Adipose tissue (tissue), 3 donors: ENCODE results near the gene MCAM. TPM values are rescaled to one million over a fixed set of nuclear protein-coding genes. Genes with fewer than 3 reads are reported as not detected.

Experiments
- H3K27ac ChIP-seq: one replicate; pipeline ENCODE4 v1.5.1; 2013; ENCODE audit warnings: low read depth, low read length
- WGBS, 3 donors: extraction: QIAGEN DNeasy Blood & Tissue Kit; methylation state at CpG; one replicate each; pipeline ENCODE4 v1.1.7; 2013; 5-methylcytosine and 5-hydroxymethylcytosine counted together
- polyA plus RNA-seq, 3 donors: library from polyadenylated mRNA; stranded (reverse); fragments of 200-250 nt; gene quantifications; one replicate each; pipeline ENCODE4 v1.2.3, GENCODE V29; 2013
- donor health status: healthy with polysubstance abuse.
- donor health status: Bipolar disorder and iron deficiency.
- donor health status: healthy.

Gene MCAM
- polyA plus RNA-seq, 3 donors = 45.3 to 517 (median 120) TPM

GRCh38 chr11:119293461-119293860 lies 23.5 kb downstream of the MCAM start:
- H3K27ac ChIP-seq = no peak overlapping the region
- 95 to 99% (median 96%) methylated on average over 3 of the region's 3 CpGs for WGBS, 3 donors

- H3K27ac ChIP-seq = no peak overlapping the region
- WGBS, 3 donors = 98 to 100% (median 98%) methylated on average over 10 of the region's 10 CpGs
These were observed 25.9 kb downstream of the MCAM start for GRCh38 chr11:119290894-119291497.

GRCh38 chr11:119288219-119288618 lies 28.7 kb downstream of the MCAM start:
- no peak overlapping the region for H3K27ac ChIP-seq
- 89 to 99% (median 92%) methylated on average over 3 of the region's 3 CpGs for WGBS, 3 donors

GRCh38 chr11:119285431-119285830 lies 31.5 kb downstream of the MCAM start:
- no peak overlapping the region for H3K27ac ChIP-seq
- WGBS, 3 donors = 93 to 99% (median 97%) methylated on average over 9 of the region's 9 CpGs

GRCh38 chr11:119284344-119285157 lies 32.4 kb downstream of the MCAM start:
- H3K27ac ChIP-seq = no peak overlapping the region
- WGBS, 3 donors = 63 to 75% (median 68%) methylated on average over 9 of the region's 9 CpGs

- WGBS, 3 donors = 71 to 93% (median 74%) methylated on average over 7 of the region's 7 CpGs
These were observed 34.4 kb downstream of the MCAM start for GRCh38 chr11:119282495-119282894.

GRCh38 chr11:119277660-119278059 lies 39.3 kb downstream of the MCAM start:
- WGBS, 3 donors = 95 to 99% (median 96%) methylated on average over 1 of the region's 1 CpG

More at GRCh38 chr11:119282495-119282894, 34.4 kb downstream of the MCAM start:
- no peak overlapping the region for H3K27ac ChIP-seq

GRCh38 chr11:119273721-119274120 lies 43.2 kb downstream of the MCAM start:
- 89 to 95% (median 90%) methylated on average over 6 of the region's 6 CpGs for WGBS, 3 donors
- no peak overlapping the region for H3K27ac ChIP-seq

More at GRCh38 chr11:119277660-119278059, 39.3 kb downstream of the MCAM start:
- H3K27ac ChIP-seq = no peak overlapping the region

- 83 to 92% (median 87%) methylated on average over 5 of the region's 5 CpGs for WGBS, 3 donors
- H3K27ac ChIP-seq = no peak overlapping the region
These were observed 49.3 kb downstream of the MCAM start for GRCh38 chr11:119267645-119268044.

- WGBS, 3 donors = 74 to 86% (median 75%) methylated on average over 7 of the region's 7 CpGs
- H3K27ac ChIP-seq = no peak overlapping the region
These were observed 50.2 kb downstream of the MCAM start for GRCh38 chr11:119266517-119267255.

GRCh38 chr11:119266063-119266462 lies 50.9 kb downstream of the MCAM start:
- no peak overlapping the region for H3K27ac ChIP-seq
- WGBS, 3 donors = 64 to 95% (median 80%) methylated on average over 3 of the region's 3 CpGs

- 14 to 39% (median 21%) methylated on average over 3 of the region's 3 CpGs for WGBS, 3 donors
- no peak overlapping the region for H3K27ac ChIP-seq
These were observed 53.5 kb downstream of the MCAM start for GRCh38 chr11:119263352-119263940.

- H3K27ac ChIP-seq = no peak overlapping the region
- 43 to 75% (median 44%) methylated on average over 5 of the region's 5 CpGs for WGBS, 3 donors
These were observed 54.1 kb downstream of the MCAM start for GRCh38 chr11:119262668-119263351.

- WGBS, 3 donors = 47 to 72% (median 68%) methylated on average over 3 of the region's 3 CpGs
- H3K27ac ChIP-seq = no peak overlapping the region
These were observed 57.9 kb downstream of the MCAM start for GRCh38 chr11:119258983-119259382.

Other genes with a start within 250 kb of the MCAM start
- 10 to 100 TPM; 20.5 to 35.2 (median 30.7) TPM for gene VPS11, start 249.3 kb downstream of the MCAM start, polyA plus RNA-seq
- gene HMBS, start 232.2 kb downstream of the MCAM start, polyA plus RNA-seq = 10 to 100 TPM; 13.7 to 23.3 (median 14.7) TPM
- gene DPAGT1, start 215.3 kb downstream of the MCAM start, polyA plus RNA-seq = 10 to 100 TPM; 20.0 to 28.9 (median 24.0) TPM
- 1 to 10 TPM; 3.1 to 6.7 (median 5.2) TPM for gene C2CD2L, start 209.8 kb downstream of the MCAM start, polyA plus RNA-seq
- 10 to 100 TPM in 1 of 3 donors, 1 to 10 TPM in 2; 9.1 to 15.4 (median 9.7) TPM for gene HINFP, start 195.6 kb downstream of the MCAM start, polyA plus RNA-seq
- gene ABCG4, start 168.1 kb downstream of the MCAM start, polyA plus RNA-seq = under 1 TPM; 0.01 to 0.34 (median 0.06) TPM
- gene NLRX1, start 148.4 kb downstream of the MCAM start, polyA plus RNA-seq = 10 to 100 TPM in 2 of 3 donors, 1 to 10 TPM in 1; 7.1 to 15.4 (median 10.3) TPM
- under 1 TPM; 0.17 to 0.27 (median 0.22) TPM for gene NHERF4, start 131.7 kb downstream of the MCAM start, polyA plus RNA-seq
- 1 to 10 TPM; 1.7 to 7.3 (median 5.8) TPM for gene CBL, start 110.8 kb downstream of the MCAM start, polyA plus RNA-seq
- 10 to 100 TPM in 2 of 3 donors, 1 to 10 TPM in 1; 8.8 to 16.3 (median 11.1) TPM for gene RNF26, start 17.4 kb upstream of the MCAM start, polyA plus RNA-seq
- 10 to 100 TPM; 13.1 to 45.3 (median 26.5) TPM for gene C1QTNF5, start 23.8 kb upstream of the MCAM start, polyA plus RNA-seq
- under 1 TPM in 2 of 3 donors, not detected in 1; 0.03 to 0.11 TPM for gene MFRP, start 29.6 kb upstream of the MCAM start, polyA plus RNA-seq
- gene USP2, start 64.6 kb upstream of the MCAM start, polyA plus RNA-seq = 1 to 10 TPM; 1.6 to 8.8 (median 3.0) TPM
- gene THY1, start 106.0 kb upstream of the MCAM start, polyA plus RNA-seq = 10 to 100 TPM in 2 of 3 donors, 1 to 10 TPM in 1; 6.5 to 90.1 (median 46.9) TPM